ENCODE results near the gene NEUROD4. TPM values are rescaled to one million over a fixed set of nuclear protein-coding genes. Genes with fewer than 3 reads are reported as not detected.

NEUROD4 gene
- total and polyA plus RNA-seq, 2 experiments from 2014 or later: not detected

GRCh38 chr12:55044135-55044534 is 24.4 kb downstream of the NEUROD4 start:
- Histone ChIP-seq H3K4me2 (no peak overlapping the region), H3K9me2 (replicated peaks; ENCODE audit: insufficient read depth) (no peaks in the 10 kb centered on the region), H3K9me3 (ENCODE audit: low read depth) (no peaks in the 10 kb centered on the region), H3K36me3 (replicated peaks; ENCODE audit: insufficient read depth, low read depth) (no peaks in the 10 kb centered on the region), H3K27ac (no peak overlapping the region), H3K4me1 (ENCODE audit: insufficient read depth) (no peaks in the 10 kb centered on the region), H4K20me1 (ENCODE audit: insufficient read depth, poor library complexity, severe bottlenecking) (no peaks in the 10 kb centered on the region), H3K79me2 (no peaks in the 10 kb centered on the region), H3K4me3 (no peak overlapping the region), H3K27me3 (peaks cover 25% of the 10 kb centered on the region), H2AFZ (no peak overlapping the region)
- TF ChIP-seq CTCF (IDR thresholded peaks at IDR 0.05; ENCODE audit: poor library complexity) (no peak), EZH2 (IDR thresholded peaks at IDR 0.05; ENCODE audit: borderline replicate concordance) (no peak), EZH2phosphoT487 (IDR thresholded peaks at IDR 0.05; ENCODE audit: low read depth, severe bottlenecking, unreplicated experiment) (no peak)
- DNase-seq (ENCODE audit: low spot score): no peak
- 56% methylated on average over 6 of the region's 6 CpGs for WGBS (ENCODE audit: low lambda C conversion rate, missing lambda C conversion rate)

- Histone ChIP-seq H3K79me2 (no peaks in the 10 kb centered on the region), H3K27ac (no peak overlapping the region), H3K9me3 (ENCODE audit: low read depth) (no peaks in the 10 kb centered on the region), H3K4me2 (no peak overlapping the region), H4K20me1 (ENCODE audit: insufficient read depth, poor library complexity, severe bottlenecking) (no peaks in the 10 kb centered on the region), H3K27me3 (peaks cover 3% of the 10 kb centered on the region), H3K4me3 (no peak overlapping the region), H2AFZ (no peak overlapping the region), H3K4me1 (ENCODE audit: insufficient read depth) (no peaks in the 10 kb centered on the region), H3K9me2 (replicated peaks; ENCODE audit: insufficient read depth) (no peaks in the 10 kb centered on the region), H3K36me3 (replicated peaks; ENCODE audit: insufficient read depth, low read depth) (no peaks in the 10 kb centered on the region)
- TF ChIP-seq CTCF (IDR thresholded peaks at IDR 0.05; ENCODE audit: poor library complexity): no peak
- TF ChIP-seq EZH2phosphoT487 (IDR thresholded peaks at IDR 0.05; ENCODE audit: low read depth, severe bottlenecking, unreplicated experiment): no peak
- no peak for TF ChIP-seq EZH2 (IDR thresholded peaks at IDR 0.05; ENCODE audit: borderline replicate concordance)
- WGBS (ENCODE audit: low lambda C conversion rate, missing lambda C conversion rate): 91% methylated on average over 12 of the region's 16 CpGs
- DNase-seq (ENCODE audit: low spot score): no peak
Observed at GRCh38 chr12:55049676-55050075, 29.9 kb downstream of the NEUROD4 start.

GRCh38 chr12:55051197-55051947 is 31.6 kb downstream of the NEUROD4 start:
- DNase-seq (ENCODE audit: low spot score): no peak
- Histone ChIP-seq H3K9me2 (replicated peaks; ENCODE audit: insufficient read depth) (no peaks in the 10 kb centered on the region), H3K9me3 (ENCODE audit: low read depth) (no peaks in the 10 kb centered on the region), H3K27ac (no peak overlapping the region), H3K4me2 (no peak overlapping the region), H2AFZ (no peak overlapping the region), H3K79me2 (no peaks in the 10 kb centered on the region), H3K4me3 (no peak overlapping the region), H3K27me3 (peaks cover 3% of the 10 kb centered on the region), H4K20me1 (ENCODE audit: insufficient read depth, poor library complexity, severe bottlenecking) (no peaks in the 10 kb centered on the region), H3K4me1 (ENCODE audit: insufficient read depth) (no peaks in the 10 kb centered on the region), H3K36me3 (replicated peaks; ENCODE audit: insufficient read depth, low read depth) (no peaks in the 10 kb centered on the region)
- WGBS (ENCODE audit: low lambda C conversion rate, missing lambda C conversion rate): 66% methylated on average over 7 of the region's 7 CpGs
- no peak for TF ChIP-seq CTCF (IDR thresholded peaks at IDR 0.05; ENCODE audit: poor library complexity)
- no peak for TF ChIP-seq EZH2phosphoT487 (IDR thresholded peaks at IDR 0.05; ENCODE audit: low read depth, severe bottlenecking, unreplicated experiment)
- no peak for TF ChIP-seq EZH2 (IDR thresholded peaks at IDR 0.05; ENCODE audit: borderline replicate concordance)
